GM18526 (cell line): ENCODE results near the gene PMF1.

ENCODE experiments used
- POLR2A ChIP-seq: IDR thresholded peaks from 3 replicates; pipeline ENCODE4 v1.6.1; 2011; ENCODE audit not compliant: insufficient read length; ENCODE audit errors: extremely low read depth

PMF1 gene

DNA sequence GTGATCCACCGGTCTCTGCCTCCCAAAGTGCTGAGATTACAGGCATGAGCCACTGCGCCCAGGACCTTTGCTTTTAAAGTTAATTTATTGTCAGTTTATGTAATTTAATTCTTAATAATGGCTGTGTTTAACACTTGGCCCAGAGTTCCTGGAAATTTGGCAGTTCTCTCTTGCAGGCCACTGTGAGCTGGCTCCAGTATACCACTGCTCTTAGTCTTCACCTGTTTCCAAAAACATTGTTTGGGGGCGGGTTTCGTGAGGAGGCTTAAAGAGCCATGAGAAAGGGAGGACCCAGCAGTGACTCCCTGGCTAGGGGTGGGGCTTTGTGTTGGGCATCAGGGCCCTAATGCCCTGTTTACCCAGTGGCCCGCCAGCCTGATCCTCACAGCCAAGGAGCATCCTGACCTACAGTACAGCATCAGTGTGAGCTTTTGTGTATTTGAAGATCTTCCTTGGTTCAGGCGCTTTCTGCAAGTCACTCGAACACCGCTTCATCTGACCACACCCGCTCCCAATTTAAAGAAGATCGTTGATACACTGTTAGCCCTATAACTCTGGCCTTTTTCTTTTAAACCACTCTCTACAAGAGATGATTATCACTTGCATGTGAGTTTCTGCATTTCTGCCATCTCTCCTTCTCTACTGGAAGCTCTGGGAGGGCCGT lies 17.1 kb downstream of the PMF1 start:
- TF ChIP-seq POLR2A: no peak

DNA sequence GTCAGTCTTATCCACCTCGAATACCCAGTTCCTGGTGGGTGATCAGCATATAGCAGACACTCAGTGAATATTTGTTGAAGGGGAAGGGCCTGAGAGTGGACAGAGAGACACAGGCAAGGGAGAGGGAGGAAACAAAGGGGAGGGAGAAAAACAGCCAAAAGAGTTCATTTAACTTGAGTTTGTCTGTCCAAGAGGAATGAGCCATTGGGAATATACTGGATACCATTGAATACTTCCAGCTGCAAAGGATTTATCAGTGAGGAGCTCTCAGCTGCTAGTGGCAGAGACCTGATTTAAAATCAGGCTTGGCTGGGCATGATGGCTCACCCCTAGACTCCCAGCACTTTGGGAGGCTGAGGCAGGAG lies 17.6 kb downstream of the PMF1 start:
- no peak for TF ChIP-seq POLR2A

GRCh38 chr1:156232201-156232894 lies 19.5 kb downstream of the PMF1 start:
- no peak for TF ChIP-seq POLR2A

- TF ChIP-seq POLR2A: no peak
Measured at GRCh38 chr1:156233426-156234127, 20.8 kb downstream of the PMF1 start.

DNA sequence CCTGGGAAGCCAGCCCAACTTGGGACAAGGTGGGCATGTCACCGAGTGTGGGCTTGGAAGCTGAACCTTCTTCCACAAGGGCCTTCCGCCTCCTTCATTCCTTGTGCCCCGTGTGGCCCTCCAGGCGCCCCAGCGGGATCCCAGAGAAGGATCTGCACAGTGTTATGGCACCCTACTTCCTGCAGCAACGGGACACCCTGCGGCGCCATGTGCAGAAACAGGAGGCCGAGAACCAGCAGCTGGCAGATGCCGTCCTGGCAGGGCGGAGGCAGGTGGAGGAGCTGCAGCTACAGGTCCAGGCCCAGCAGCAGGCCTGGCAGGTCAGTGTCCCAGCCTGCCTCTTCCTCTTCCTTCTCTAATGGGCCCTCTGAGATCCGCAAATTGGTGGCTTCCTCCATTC lies 23.4 kb downstream of the PMF1 start:
- TF ChIP-seq POLR2A: no peak

DNA sequence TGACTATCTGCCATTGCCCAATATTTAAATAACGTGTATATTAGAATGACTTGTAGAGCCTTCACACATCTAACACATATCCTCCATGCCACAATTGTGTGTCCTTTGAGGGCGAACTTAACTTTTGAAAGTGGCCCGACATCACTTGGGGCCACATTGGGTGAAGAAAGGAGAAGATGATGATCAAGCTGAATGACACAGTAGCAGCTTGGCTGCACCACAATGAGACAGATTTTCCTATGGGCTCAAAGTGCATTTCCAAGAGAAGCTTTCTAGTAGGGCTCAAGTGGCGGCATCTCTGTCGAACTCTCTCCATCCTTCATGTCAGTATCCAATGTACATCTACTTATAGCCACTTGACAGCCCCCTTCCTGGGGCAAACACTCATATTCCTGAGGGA lies 25.4 kb downstream of the PMF1 start:
- no peak for TF ChIP-seq POLR2A

DNA sequence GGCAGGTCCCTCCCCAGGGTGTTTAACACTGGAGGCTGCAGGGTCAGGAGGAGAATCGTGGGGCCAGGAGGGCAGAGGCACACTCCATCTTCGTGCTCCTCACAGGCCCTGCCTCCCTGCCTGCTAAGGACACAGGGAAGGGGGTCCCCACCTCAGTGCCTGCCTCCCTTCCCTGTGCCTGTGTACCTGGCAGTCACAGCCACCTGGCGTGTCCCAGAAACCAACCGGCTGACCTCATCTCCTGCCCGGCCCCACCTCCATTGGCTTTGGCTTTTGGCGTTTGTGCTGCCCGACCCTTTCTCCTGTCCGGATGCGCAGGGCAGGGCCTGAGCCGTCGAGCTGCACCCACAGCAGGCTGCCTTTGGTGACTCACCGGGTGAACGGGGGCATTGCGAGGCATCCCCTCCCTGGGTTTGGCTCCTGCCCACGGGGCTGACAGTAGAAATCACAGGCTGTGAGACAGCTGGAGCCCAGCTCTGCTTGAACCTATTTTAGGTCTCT lies 28.6 kb downstream of the PMF1 start:
- TF ChIP-seq POLR2A: no peak

- TF ChIP-seq POLR2A: no peak
Measured at GRCh38 chr1:156241926-156242325, 29.1 kb downstream of the PMF1 start, which contains the start of gene BGLAP. TSS of gene BGLAP (plus strand) at chr1:156242184. CDS start at chr1:156242232, 48 bp downstream.

DNA sequence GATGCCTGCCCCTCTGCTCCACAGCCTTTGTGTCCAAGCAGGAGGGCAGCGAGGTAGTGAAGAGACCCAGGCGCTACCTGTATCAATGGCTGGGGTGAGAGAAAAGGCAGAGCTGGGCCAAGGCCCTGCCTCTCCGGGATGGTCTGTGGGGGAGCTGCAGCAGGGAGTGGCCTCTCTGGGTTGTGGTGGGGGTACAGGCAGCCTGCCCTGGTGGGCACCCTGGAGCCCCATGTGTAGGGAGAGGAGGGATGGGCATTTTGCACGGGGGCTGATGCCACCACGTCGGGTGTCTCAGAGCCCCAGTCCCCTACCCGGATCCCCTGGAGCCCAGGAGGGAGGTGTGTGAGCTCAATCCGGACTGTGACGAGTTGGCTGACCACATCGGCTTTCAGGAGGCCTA lies 29.9 kb downstream of the PMF1 start:
- TF ChIP-seq POLR2A: no peak

- no peak for TF ChIP-seq POLR2A
Measured at GRCh38 chr1:156244126-156244525, 31.3 kb downstream of the PMF1 start.

GRCh38 chr1:156244712-156245111 lies 31.9 kb downstream of the PMF1 start:
- no peak for TF ChIP-seq POLR2A

GRCh38 chr1:156245451-156246232 lies 32.8 kb downstream of the PMF1 start:
- no peak for TF ChIP-seq POLR2A

DNA sequence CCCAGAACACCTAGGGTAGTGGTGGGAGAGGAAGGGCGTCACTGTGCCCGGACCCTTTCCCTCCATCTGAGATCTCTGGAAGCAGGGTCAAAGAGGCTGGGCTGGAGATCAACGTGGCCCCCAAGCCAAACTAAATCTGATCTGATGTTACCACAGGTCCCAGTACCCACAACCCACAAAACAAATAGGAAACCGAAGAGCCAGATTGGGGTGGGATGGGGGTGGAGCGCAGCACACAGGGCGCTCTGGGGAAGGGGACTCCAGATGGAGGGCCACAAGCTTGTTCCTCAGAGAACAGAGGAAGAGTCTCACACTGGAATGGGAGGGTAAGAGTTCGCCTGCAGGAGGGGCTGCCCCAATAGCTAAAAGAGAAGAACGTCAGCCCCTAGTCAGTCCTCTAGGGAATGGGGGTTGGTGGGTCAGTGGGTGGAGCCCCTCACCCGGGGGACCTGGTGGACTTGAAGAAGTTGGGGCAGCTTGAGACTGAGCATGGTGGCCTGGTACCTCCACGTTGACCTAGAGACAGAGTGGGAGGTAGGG lies 33.5 kb downstream of the PMF1 start:
- no peak for TF ChIP-seq POLR2A

- no peak for TF ChIP-seq POLR2A
Measured at GRCh38 chr1:156246781-156247459, 34.1 kb downstream of the PMF1 start.
